D341Med (cell line): Measurements from ENCODE around the gene ADGRG7.
"Not testable (repeated sequence)": the region's sequence is repeated elsewhere in the genome, so short reads cannot be mapped to it uniquely, and the experiment has no call there.

Source experiments
- DNase-seq: peaks from one replicate; pipeline ENCODE4 v3.0.0; 2012; ENCODE audit warnings: low spot score

ADGRG7 gene

GRCh38 chr3:100645913-100646312 lies 36.5 kb downstream of the ADGRG7 start:
- DNase-seq = no peak

- DNase-seq = no peak
Observed at GRCh38 chr3:100647171-100647570, 37.8 kb downstream of the ADGRG7 start.

- no peak for DNase-seq
Observed at GRCh38 chr3:100647657-100648056, 38.3 kb downstream of the ADGRG7 start.

- DNase-seq = no peak
Observed at GRCh38 chr3:100650651-100651619, 41.5 kb downstream of the ADGRG7 start.

- DNase-seq = no peak
Observed at GRCh38 chr3:100653604-100654294, 44.3 kb downstream of the ADGRG7 start.

- DNase-seq = no peak
Observed at GRCh38 chr3:100656945-100657344, 47.5 kb downstream of the ADGRG7 start.

GRCh38 chr3:100661294-100661693 lies 51.9 kb downstream of the ADGRG7 start:
- DNase-seq = not testable (repeated sequence)

- no peak for DNase-seq
Observed at GRCh38 chr3:100662113-100662823, 52.9 kb downstream of the ADGRG7 start.

GRCh38 chr3:100665230-100665629 lies 55.8 kb downstream of the ADGRG7 start:
- DNase-seq = no peak

- DNase-seq = not testable (repeated sequence)
Observed at GRCh38 chr3:100666699-100667098, 57.3 kb downstream of the ADGRG7 start.

GRCh38 chr3:100667316-100667715 lies 57.9 kb downstream of the ADGRG7 start:
- DNase-seq = not testable (repeated sequence)

GRCh38 chr3:100670995-100671394 lies 61.6 kb downstream of the ADGRG7 start:
- DNase-seq = not testable (repeated sequence)

- DNase-seq = no peak
Observed at GRCh38 chr3:100681496-100681895, 72.1 kb downstream of the ADGRG7 start.

GRCh38 chr3:100682056-100682853 lies 72.9 kb downstream of the ADGRG7 start:
- DNase-seq = no peak

GRCh38 chr3:100682854-100683760 lies 73.7 kb downstream of the ADGRG7 start:
- DNase-seq = no peak

GRCh38 chr3:100693225-100693624 lies 83.8 kb downstream of the ADGRG7 start:
- no peak for DNase-seq

- no peak for DNase-seq
Observed at GRCh38 chr3:100695696-100696095, 86.3 kb downstream of the ADGRG7 start.

- no peak for DNase-seq
Observed at GRCh38 chr3:100696161-100696560, 86.8 kb downstream of the ADGRG7 start.

- no peak for DNase-seq
Observed at GRCh38 chr3:100697172-100697571, 87.8 kb downstream of the ADGRG7 start.

- DNase-seq = no peak
Observed at GRCh38 chr3:100697723-100698285, 88.4 kb downstream of the ADGRG7 start.
